ENCODE data around the gene ASPHD2.
A peak's percentile ranks its signal among the peaks of the same experiment; 100 is the strongest.

The ASPHD2 gene

GRCh38 chr22:26453812-26454500 is 24.9 kb downstream of the ASPHD2 start:
- no peak for TF ChIP-seq CTCF (conservative IDR thresholded peaks at IDR 0.05)
- no peak overlapping the region for H3K27ac ChIP-seq

DNA sequence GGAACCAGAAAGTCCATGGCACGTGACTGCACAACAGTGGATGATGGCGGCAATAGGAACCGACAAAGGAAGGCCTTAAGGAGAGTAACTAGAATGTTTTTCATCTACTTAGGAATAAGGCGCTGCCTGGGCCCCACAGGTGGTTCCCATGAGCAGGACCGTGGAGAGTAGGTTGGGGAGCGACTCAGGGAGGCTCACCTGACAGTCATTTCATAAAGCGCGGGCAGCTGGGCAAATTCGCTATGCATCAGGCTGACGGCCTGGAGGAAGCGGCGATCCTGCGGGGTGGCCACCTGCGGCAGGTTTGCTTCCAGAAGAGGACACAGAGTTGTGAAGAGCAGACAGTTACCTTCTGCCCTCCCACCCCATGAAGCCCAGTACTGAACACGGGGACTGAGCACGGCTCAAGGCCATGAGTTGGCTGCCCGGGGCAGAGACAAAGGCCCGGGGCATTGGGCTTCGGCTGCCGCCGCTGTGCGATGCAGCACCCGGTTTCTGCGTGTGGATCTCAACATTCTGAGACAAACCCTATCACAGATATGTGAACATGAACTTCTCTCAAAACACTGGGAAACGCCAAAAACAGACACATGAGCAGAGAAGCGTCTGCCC is 28.7 kb downstream of the ASPHD2 start:
- no peak overlapping the region for H3K27ac ChIP-seq
- no peak for TF ChIP-seq CTCF (conservative IDR thresholded peaks at IDR 0.05)

- no peak for TF ChIP-seq CTCF (conservative IDR thresholded peaks at IDR 0.05)
- no peak overlapping the region for H3K27ac ChIP-seq
Measured at GRCh38 chr22:26460202-26460601, 31.1 kb downstream of the ASPHD2 start.

GRCh38 chr22:26461188-26461810 is 32.2 kb downstream of the ASPHD2 start:
- no peak overlapping the region for H3K27ac ChIP-seq

GRCh38 chr22:26462051-26462450 is 33.0 kb downstream of the ASPHD2 start:
- H3K27ac ChIP-seq = no peak overlapping the region
- no peak for TF ChIP-seq CTCF (conservative IDR thresholded peaks at IDR 0.05)

More at GRCh38 chr22:26461188-26461810, 32.2 kb downstream of the ASPHD2 start:
- TF ChIP-seq CTCF (conservative IDR thresholded peaks at IDR 0.05) = peak; percentile 86

DNA sequence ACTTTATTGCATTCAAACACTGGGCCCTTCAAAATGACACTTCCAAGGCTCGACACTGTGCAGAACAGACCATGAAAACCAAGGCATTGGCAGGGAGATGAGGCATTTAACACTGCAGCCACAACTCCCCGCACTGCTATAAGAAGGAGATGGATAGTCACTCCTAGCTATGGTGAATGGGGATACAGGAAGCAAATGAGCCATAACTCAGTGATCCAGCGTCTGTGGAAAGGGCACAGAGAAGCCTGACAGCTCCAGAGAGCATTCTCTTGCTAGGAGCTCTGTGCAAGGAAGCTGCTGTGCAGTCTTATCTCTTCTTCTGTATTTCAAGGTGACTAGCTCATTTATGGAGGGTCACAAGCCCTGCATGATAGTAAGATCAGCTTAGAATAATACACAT is 33.6 kb downstream of the ASPHD2 start:
- TF ChIP-seq CTCF (conservative IDR thresholded peaks at IDR 0.05) = no peak
- no peak overlapping the region for H3K27ac ChIP-seq

- no peak for TF ChIP-seq CTCF (conservative IDR thresholded peaks at IDR 0.05)
- no peak overlapping the region for H3K27ac ChIP-seq
Measured at GRCh38 chr22:26463101-26463661, 34.1 kb downstream of the ASPHD2 start.

Data from VCaP (cell line).